HEK293T (cell line): ENCODE data around the gene PPFIA2.

ENCODE experiments used
- FOXK2 ChIP-seq: fragments of 450-650 bp; IDR thresholded peaks from 2 replicates; pipeline ENCODE4 v1.6.1; 2016; ENCODE audit warnings: mild to moderate bottlenecking
- L3MBTL2 ChIP-seq: fragments of 450-650 bp; conservative IDR thresholded peaks from 2 replicates; pipeline ENCODE4 v1.6.1; 2016; ENCODE audit warnings: mild to moderate bottlenecking
- TARDBP ChIP-seq: fragments of 450-650 bp; IDR thresholded peaks from 2 replicates; pipeline ENCODE4 v1.6.1; 2016

- no peak for TF ChIP-seq L3MBTL2
- TF ChIP-seq TARDBP, result no peak
- TF ChIP-seq FOXK2, result no peak
Measured at GRCh38 chr12:81369175-81369574, 390.0 kb downstream of the PPFIA2 start.
